Activated T-cell treated with anti-CD3 and anti-CD28 coated beads, Interleukin-2, amount 50 U/mL, for 72 hours (primary cell): ENCODE data around the gene SH3RF3. TPM values are rescaled to one million over a fixed set of nuclear protein-coding genes. Genes with fewer than 3 reads are reported as not detected.

Source experiments
- ATAC-seq, 2 donors: fragments of 150-1000 bp; cut with Tn5 transposase; replicated peaks in 1 of 2; 2 replicates each; pipeline ENCODE4 v1.10.0; 2021; ENCODE audit warnings: moderate library complexity in 2 of 2, mild to moderate bottlenecking in 1 of 2
- DNase-seq, 2 donors: peaks; one replicate each; pipeline ENCODE4 v3.0.0; 2021 to 2022; ENCODE audit warnings: mixed read lengths in 1 of 2
- H3K27ac Mint-ChIP-seq: one replicate; pipeline ENCODE4 v1.8.0; 2022; ENCODE audit warnings: mild to moderate bottlenecking, moderate library complexity, mixed read lengths
- H3K27me3 Mint-ChIP-seq: one replicate; pipeline ENCODE4 v1.8.0; 2022; ENCODE audit warnings: low read depth, mixed read lengths
- H3K36me3 Mint-ChIP-seq, 2 donors: one replicate each; pipeline ENCODE4 v1.8.0; 2022; ENCODE audit warnings: mixed read lengths in 2 of 2, mild to moderate bottlenecking in 1 of 2; ENCODE audit not compliant: insufficient read depth in 2 of 2
- H3K4me1 Mint-ChIP-seq: one replicate; pipeline ENCODE4 v1.8.0; 2022; ENCODE audit warnings: low read depth, mixed read lengths
- H3K4me3 Mint-ChIP-seq, 2 donors: one replicate each; pipeline ENCODE4 v1.8.0; 2022; ENCODE audit warnings: mild to moderate bottlenecking in 2 of 2, mixed read lengths in 2 of 2, moderate library complexity in 2 of 2
- H3K9me3 Mint-ChIP-seq, 2 donors: one replicate each; pipeline ENCODE4 v1.8.0; 2022; ENCODE audit warnings: mixed read lengths in 2 of 2
- total RNA-seq, 2 donors: library from RNA; stranded (reverse); gene quantifications; one replicate each; pipeline ENCODE4 v1.2.3, GENCODE V29; 2022

SH3RF3 gene
- total RNA-seq, 2 donors from 2014 or later = 1.0 to 1.2 TPM

DNA sequence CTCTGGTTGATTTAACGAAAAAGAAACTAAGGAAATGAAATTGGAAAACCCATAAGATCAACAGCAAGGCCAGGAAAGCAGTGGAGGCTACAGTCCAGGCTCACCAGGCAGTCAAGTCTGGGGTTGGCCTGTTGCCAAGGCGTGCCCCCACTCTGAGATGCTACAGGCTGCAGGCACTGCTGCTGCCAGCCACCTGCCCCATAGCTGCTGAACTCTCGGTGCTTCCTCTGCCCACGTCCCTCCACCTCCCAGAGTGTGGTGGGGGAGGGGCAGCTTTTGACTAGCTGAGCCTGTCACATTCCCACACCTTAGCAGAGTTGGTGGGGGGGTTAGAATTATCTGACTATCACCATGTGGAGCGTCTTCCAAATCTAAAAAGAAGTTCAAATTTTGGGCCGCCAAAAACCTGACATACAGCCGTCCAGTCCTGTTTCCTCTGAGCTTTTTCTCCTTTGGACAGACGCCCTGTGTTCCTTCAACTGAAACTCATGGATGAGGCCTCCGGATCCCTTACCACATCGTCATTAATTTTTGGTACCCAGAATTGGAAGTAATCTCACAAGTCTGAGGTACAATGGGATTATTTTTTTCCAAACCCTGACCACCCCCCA, 3.9 kb upstream of the SH3RF3 start:
- Mint-ChIP-seq H3K36me3 (peaks cover 0 to under 1% of the 10 kb centered on the region in 2 donors), H3K27me3 (peaks cover 2% of the 10 kb centered on the region)
- no peak for DNase-seq

DNA sequence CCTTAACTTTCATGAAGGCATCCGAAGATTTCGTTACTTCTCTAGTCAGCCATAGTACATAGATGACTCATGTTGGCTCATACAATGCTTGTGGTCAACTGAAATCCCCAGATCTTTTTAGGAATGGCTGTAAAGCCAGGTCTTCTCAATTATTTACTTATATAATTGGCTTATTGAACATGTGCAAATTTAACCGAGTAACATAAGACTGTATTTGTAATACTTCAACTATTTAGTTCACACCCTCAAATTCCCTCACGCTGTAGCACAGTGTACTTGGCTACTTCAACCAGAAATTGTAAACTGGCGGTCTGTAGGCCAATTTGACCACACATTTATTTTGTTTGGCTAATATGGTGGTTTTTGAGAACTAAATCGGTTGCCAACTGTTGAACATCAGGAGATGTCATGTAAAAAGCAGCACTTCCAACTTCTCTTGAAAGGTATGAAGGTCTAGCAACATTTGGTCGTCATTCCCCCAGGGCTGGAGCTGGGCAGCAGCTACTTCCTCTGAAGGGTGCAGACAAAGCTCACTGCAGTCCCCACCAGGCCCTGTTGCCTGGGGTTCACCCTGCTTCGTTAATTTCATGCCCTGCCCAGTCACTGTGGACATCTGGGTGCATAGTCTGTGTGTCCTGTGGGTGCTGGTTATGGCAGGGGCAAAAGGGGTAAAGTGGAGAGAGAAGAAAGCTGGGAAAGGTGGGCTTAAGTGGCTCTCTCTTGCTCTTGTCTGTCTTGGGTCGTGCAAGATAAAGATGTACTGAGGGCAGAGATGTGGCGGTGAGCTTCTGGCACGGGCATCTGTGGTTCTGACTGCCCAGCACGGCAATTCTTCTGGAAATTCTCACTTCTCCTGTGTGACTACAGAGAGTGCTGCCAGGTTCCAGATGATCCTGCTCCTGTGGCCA, 3.2 kb upstream of the SH3RF3 start:
- H3K4me3 Mint-ChIP-seq = no peak overlapping the region
- H3K36me3 Mint-ChIP-seq = peaks cover 0 to 2% of the 10 kb centered on the region in 2 donors
- peaks cover 10% of the 10 kb centered on the region for H3K27me3 Mint-ChIP-seq
- peaks cover 43% of the 10 kb centered on the region for H3K4me1 Mint-ChIP-seq
- ATAC-seq = no peak
- no peak overlapping the region for H3K27ac Mint-ChIP-seq
- H3K9me3 Mint-ChIP-seq = no peaks in the 10 kb centered on the region
- no peak for DNase-seq

More for the DNA sequence above, 3.9 kb upstream of the SH3RF3 start:
- ATAC-seq = no peak
- H3K4me3 Mint-ChIP-seq = no peak overlapping the region
- peaks cover 36% of the 10 kb centered on the region for H3K4me1 Mint-ChIP-seq
- H3K9me3 Mint-ChIP-seq = no peaks in the 10 kb centered on the region
- no peak overlapping the region for H3K27ac Mint-ChIP-seq

DNA sequence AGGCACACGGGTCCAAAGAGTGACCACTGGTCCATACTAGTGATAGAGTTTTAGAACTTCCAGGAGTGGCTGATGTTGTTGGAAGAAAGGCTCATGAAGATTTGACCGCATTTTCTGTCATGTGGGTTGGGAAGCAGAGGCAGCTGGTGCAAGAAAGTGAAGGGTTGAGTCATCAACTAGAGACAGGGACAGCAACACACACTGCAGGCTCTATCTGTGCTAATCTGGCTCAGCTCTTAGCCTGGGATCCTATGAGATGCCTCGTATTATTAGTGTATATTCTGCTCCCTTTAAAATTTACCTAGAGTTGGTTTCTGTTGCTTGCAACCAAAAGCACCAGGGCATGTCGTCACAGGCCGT, 2.5 kb upstream of the SH3RF3 start:
- H3K27ac Mint-ChIP-seq = no peak overlapping the region
- no peak for DNase-seq
- no peak overlapping the region for H3K4me3 Mint-ChIP-seq
- peaks cover 0 to 2% of the 10 kb centered on the region in 2 donors for H3K36me3 Mint-ChIP-seq
- peaks cover 16% of the 10 kb centered on the region for H3K27me3 Mint-ChIP-seq
- no peak for ATAC-seq
- H3K9me3 Mint-ChIP-seq = no peaks in the 10 kb centered on the region
- H3K4me1 Mint-ChIP-seq = peaks cover 46% of the 10 kb centered on the region

DNA sequence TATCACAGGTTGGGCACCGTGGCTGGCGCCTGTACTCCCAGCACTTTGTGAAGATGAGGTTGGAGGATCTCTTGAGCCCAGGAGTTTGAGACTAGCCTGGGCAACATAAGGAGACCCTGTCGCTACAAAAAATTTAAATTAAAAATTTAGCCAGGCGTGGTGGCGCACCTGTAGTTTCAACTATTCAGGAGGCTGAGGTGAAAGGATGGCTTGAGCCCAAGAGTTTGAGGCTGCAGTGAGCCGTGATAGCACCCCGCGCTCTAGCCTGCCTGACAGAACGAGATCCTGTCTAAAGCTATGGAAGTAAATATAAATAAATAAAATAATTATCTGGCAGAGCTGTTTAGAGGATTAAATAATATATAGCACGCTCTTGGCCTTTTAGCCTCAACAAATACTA, 1.4 kb upstream of the SH3RF3 start:
- H3K27me3 Mint-ChIP-seq = peaks cover 21% of the 10 kb centered on the region
- H3K4me1 Mint-ChIP-seq = peaks cover 46% of the 10 kb centered on the region
- H3K4me3 Mint-ChIP-seq = peak overlapping the region; percentile 81 to 82
- peaks cover 0 to 2% of the 10 kb centered on the region in 2 donors for H3K36me3 Mint-ChIP-seq
- ATAC-seq (no peak), DNase-seq (no peak)
- no peaks in the 10 kb centered on the region for H3K9me3 Mint-ChIP-seq
- no peak overlapping the region for H3K27ac Mint-ChIP-seq

DNA sequence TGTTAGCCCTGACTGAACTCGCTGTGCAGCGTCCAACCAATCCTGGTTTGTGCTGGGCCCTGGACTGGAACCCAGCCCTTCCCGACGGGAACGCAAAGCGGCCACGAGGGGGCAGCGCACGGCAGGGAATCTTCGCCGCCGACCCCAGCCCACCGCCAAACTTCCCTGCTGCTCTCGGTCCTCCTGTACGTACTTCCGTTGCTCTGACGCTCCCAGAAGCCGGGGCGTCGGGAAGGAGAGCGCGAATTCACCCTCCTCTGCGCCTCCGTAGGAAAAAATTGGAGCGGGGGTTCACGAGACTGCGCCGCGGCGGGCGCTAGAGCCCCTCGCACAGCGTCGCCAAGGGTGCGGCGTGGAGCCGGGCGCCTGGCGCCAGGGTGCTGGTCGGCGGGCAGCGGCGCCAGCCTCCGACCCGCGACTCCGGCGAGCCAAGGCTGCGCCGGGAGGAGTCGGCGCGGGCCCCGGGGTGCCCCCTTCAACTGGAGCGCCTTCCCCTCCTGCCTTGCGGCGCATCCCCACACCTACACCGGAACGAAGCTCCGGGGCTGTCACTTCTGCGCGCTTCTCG, 873 bp upstream of the SH3RF3 start:
- no peak overlapping the region for H3K27ac Mint-ChIP-seq
- peak; percentile 60 to 62 for ATAC-seq
- peak; percentile 62 to 72 for DNase-seq
- H3K9me3 Mint-ChIP-seq = no peaks in the 10 kb centered on the region
- peaks cover 21% of the 10 kb centered on the region for H3K27me3 Mint-ChIP-seq
- H3K4me1 Mint-ChIP-seq = peaks cover 46% of the 10 kb centered on the region
- H3K4me3 Mint-ChIP-seq = peak overlapping the region; percentile 85 to 86
- H3K36me3 Mint-ChIP-seq = peaks cover 0 to 2% of the 10 kb centered on the region in 2 donors

DNA sequence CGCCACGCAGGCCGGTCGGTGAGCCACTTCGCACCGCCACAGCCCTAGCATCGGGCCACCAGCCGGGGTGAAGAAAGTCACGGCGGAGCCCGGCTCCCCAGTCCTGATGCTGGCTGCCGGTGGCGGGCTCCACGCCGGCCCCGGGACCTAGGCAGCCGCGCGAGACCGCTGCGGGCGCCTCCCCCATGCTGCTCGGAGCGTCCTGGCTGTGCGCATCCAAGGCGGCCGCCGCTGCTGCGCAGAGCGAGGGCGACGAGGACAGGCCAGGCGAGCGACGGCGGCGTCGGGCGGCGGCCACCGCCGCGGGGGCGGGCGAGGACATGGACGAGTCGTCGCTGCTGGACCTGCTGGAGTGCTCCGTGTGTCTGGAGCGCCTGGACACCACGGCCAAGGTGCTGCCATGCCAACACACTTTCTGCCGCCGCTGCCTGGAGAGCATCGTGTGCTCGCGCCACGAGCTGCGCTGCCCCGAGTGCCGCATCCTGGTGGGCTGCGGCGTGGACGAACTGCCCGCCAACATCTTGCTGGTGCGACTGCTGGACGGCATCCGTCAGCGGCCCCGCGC, 433 bp downstream of the SH3RF3 start:
- H3K27ac Mint-ChIP-seq = no peak overlapping the region
- peak; percentile 39 to 50 for DNase-seq
- peak; percentile 62 to 70 for ATAC-seq
- H3K36me3 Mint-ChIP-seq = peaks cover 0 to 2% of the 10 kb centered on the region in 2 donors
- H3K9me3 Mint-ChIP-seq = no peaks in the 10 kb centered on the region
- peak overlapping the region; percentile 60 to 70 for H3K4me3 Mint-ChIP-seq
- peaks cover 33% of the 10 kb centered on the region for H3K27me3 Mint-ChIP-seq
- H3K4me1 Mint-ChIP-seq = peaks cover 50% of the 10 kb centered on the region

DNA sequence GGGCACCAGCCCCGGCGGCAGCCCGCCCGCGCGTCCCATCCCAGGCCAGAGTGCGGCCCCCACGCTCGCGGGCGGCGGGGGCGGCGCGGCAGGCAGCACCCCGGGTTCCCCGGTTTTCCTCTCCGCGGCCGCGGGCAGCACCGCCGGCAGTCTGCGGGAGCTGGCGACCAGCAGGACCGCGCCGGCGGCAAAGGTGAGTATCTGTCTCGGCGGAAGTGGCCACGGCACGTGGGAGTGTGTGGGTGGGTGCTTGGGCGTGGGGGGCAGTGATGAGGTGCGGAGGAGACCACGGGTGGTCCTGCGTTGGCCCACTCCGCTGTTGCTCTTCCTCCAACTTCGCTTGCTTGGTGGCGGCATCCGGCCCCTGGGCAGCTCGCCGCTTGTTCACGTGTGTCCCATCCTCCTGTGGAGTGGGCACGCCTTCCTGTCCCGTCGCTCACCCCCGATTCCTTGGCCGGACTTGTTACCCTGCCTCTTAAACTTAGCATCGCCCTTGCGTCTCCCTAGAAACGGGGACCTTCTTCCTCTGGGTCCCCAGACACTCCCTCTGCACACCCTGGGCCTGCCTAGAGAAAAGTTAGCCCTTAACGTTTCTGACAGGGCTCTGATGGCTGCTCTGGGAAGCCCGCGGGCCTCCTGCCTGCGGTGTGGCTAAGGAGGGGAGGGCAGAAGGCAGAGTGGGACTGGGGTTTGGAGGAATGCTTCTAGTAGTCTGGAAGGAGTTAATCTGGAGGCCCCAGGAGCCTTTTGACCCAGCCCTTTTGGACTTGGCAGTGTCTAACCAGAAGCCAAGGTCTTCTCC, 1.1 kb downstream of the SH3RF3 start:
- ATAC-seq = peak in 1 of 2 donors; percentile 17
- H3K27ac Mint-ChIP-seq = peak overlapping the region; percentile 12

DNA sequence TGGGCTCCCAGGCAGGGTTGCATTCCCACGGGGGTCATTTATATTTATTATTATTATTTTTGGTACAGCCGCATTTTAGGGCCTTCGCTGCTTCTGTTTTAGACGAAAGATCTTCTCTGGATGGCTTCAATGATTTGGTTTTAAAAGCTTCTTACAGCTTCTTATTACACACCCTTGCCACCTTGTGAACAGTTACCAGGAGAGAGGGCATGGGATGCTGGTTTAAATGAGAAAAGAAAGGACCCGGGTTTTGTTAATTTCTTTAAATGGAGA, 1.7 kb downstream of the SH3RF3 start:
- DNase-seq (no peak), ATAC-seq (no peak)
- Mint-ChIP-seq H3K4me3 (peak overlapping the region; percentile 15 to 87), H3K27me3 (peaks cover 39% of the 10 kb centered on the region), H3K4me1 (peaks cover 39% of the 10 kb centered on the region), H3K9me3 (no peaks in the 10 kb centered on the region), H3K36me3 (peaks cover 0 to 2% of the 10 kb centered on the region in 2 donors), H3K27ac (no peak overlapping the region)

More for the DNA sequence above, 1.1 kb downstream of the SH3RF3 start:
- peak; percentile 21 to 23 for DNase-seq
- H3K9me3 Mint-ChIP-seq = no peaks in the 10 kb centered on the region
- H3K27me3 Mint-ChIP-seq = peaks cover 33% of the 10 kb centered on the region
- peaks cover 44% of the 10 kb centered on the region for H3K4me1 Mint-ChIP-seq
- H3K36me3 Mint-ChIP-seq = peaks cover 0 to 2% of the 10 kb centered on the region in 2 donors
- H3K4me3 Mint-ChIP-seq = peak overlapping the region; percentile 86 to 87

DNA sequence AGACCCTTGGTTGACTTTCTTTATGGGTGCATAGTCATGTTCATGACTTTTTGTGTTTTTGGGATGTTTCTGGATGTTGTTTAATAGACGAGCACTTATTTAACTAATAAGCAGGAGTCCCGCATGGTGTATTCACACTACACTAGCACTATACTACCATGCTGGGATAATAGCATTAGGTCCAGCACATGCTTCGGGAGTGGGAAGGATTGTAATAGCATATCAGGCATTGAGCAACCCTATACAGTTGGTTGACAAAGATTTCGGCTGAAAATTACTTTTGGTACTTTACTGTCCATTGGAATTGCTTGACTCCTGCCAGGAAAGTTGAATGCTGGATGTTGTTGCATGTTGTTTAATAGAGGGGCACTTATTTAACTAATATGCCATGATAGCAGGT, 2.8 kb downstream of the SH3RF3 start:
- Mint-ChIP-seq H3K27ac (no peak overlapping the region), H3K27me3 (peaks cover 50% of the 10 kb centered on the region), H3K4me3 (no peak overlapping the region), H3K9me3 (no peaks in the 10 kb centered on the region), H3K4me1 (peaks cover 28% of the 10 kb centered on the region), H3K36me3 (peaks cover 0 to 2% of the 10 kb centered on the region in 2 donors)
- no peak for DNase-seq
- ATAC-seq = no peak

DNA sequence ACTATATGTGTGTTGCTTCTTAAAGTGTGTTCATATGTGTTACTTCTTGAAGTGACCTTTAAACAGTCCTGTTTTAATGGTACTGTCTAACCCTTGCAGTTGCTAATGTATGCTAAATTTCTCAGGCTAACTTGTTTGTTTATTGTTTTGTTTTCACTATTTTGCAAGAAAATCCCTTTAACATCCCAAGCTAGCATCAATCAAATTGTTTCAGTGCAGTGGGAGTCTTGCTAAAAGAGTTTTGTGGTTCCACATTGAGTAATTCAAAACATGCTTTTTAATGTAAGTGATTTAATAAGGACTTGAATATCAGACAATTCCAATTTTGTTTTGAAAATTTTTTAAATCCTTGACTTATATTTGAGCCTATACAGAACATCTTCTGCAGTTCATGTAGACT, 3.6 kb downstream of the SH3RF3 start:
- no peak for ATAC-seq
- Mint-ChIP-seq H3K36me3 (peaks cover 0 to 2% of the 10 kb centered on the region in 2 donors), H3K27ac (no peak overlapping the region), H3K9me3 (no peaks in the 10 kb centered on the region), H3K4me1 (peaks cover 21% of the 10 kb centered on the region), H3K4me3 (no peak overlapping the region), H3K27me3 (peaks cover 59% of the 10 kb centered on the region)
- DNase-seq = no peak

DNA sequence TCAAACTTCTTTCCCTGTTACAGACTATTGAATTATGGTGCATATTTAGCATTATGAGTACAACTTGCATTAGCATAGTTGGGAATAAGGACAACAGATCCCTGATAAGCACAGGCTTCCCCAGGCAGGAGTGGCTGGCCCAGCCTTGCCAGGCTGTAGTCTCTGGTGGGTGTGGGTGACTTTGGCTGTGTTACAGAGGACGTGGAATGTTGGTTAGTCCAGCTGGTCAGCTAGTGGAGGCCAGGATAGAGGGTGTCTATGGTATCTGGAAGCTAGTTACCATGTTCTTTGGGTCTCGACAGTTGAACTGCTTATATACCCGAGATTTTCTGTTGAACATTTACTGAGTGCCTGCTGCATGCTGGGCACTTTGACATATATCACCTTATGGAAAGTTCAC, 4.7 kb downstream of the SH3RF3 start:
- ATAC-seq = no peak
- peaks cover 59% of the 10 kb centered on the region for H3K27me3 Mint-ChIP-seq
- H3K36me3 Mint-ChIP-seq = peaks cover 0 to 2% of the 10 kb centered on the region in 2 donors
- no peak for DNase-seq
- no peaks in the 10 kb centered on the region for H3K9me3 Mint-ChIP-seq
- H3K27ac Mint-ChIP-seq = no peak overlapping the region
- no peak overlapping the region for H3K4me3 Mint-ChIP-seq
- H3K4me1 Mint-ChIP-seq = peaks cover 22% of the 10 kb centered on the region

DNA sequence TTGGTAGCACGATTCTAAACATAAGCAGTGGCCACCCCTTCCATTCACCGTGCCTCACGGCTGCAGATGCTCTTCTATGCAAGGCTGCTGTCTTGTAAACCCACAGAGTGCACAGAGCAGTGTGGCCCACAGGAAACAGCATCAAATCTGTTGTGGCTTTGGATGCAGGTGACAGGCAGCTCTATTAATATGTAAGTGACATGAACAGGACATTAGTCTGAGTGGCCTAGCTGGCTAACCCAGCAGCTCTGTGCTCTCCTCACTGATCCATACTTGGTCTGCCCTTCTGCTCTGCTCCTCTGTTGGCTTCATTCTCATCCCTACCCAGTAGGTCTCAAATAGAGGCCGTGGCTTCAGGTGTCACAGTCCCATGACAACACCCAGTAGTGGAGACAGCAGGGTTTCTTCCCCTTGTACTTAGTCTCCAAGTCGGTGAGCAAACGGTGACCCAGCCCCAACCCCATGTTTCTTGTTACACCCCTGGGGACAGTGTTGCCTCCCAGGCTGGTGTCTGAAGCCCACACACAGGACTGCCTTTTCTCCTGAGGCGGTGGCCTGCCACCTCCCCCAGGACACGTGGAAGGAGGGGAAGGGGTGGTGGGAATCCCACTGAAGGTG, 5.8 kb downstream of the SH3RF3 start:
- Mint-ChIP-seq H3K27me3 (peaks cover 59% of the 10 kb centered on the region), H3K4me1 (peaks cover 27% of the 10 kb centered on the region), H3K36me3 (peaks cover 0 to 2% of the 10 kb centered on the region in 2 donors), H3K27ac (no peak overlapping the region), H3K4me3 (no peak overlapping the region), H3K9me3 (no peaks in the 10 kb centered on the region)
- DNase-seq (no peak), ATAC-seq (peak; percentile 21 to 24)
